ENCODE data around the gene SLC2A1. TPM values are rescaled to one million over a fixed set of nuclear protein-coding genes. Genes with fewer than 3 reads are reported as not detected.

SLC2A1 gene
- total and polyA plus RNA-seq, 9 of the 15 experiments (the other 6 are each of a cell fraction or from before 2014, with no cell fraction given), result 12.6 to 153 (median 48.0) TPM

DNA sequence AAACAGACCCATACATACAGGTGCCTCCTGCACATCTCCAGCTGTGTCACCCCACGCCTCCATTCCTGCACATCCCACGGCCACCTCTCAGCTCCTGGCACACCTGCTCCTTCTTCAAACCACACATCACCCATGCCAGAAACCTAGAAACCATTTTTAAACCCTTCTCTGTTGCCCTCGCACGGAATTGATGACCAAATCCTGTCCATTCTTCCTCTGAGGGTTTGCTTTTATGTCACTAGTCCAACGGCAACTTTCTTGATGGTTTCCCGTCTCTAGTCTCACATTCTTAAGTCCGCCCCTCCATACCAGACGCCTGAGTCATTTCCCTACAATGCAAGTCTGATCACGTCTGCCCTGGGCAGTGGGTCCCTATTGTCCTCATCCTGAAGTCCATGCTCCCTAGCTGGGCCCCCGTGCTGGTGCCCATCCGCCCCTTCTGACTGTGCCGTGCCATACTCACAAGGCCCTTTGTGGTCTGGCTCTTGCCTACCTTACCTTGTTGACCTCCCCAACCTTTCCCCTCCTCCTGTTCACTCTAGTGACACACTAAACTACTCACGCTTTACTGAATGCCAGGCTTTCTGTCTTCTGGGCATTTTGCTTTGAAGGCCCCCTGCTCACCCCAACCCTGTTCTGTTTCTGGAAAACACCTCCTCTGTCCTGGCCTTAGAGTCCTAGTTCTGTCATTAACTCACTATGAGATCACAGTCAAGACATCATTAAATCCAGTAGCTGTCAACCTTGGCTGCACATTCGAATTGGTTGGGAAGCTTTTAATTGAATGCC lies 17.6 kb downstream of the SLC2A1 start:
- Histone ChIP-seq H3K4me3 (no peak overlapping the region), H4K20me1 (replicated peaks; ENCODE audit: control insufficient read depth, insufficient read depth, low read length) (peaks cover 70% of the 10 kb centered on the region), H3K9me3 (replicated peaks; ENCODE audit: control insufficient read depth, insufficient read depth, low read depth, low read length) (no peaks in the 10 kb centered on the region), H3K27me3 (ENCODE audit: control insufficient read depth in 2 of 2, insufficient read depth in 2 of 2, low read length in 2 of 2) (no peaks in the 10 kb centered on the region), H3K9me1 (ENCODE audit: control insufficient read depth, insufficient read depth, low read length) (peaks cover 18% of the 10 kb centered on the region), H3K9ac (ENCODE audit: insufficient read depth in 1 of 2, low read depth in 2 of 2, low read length in 2 of 2) (peak overlapping the region; percentile 24 to 36; a peak in 3 of 4 replicates), H3K27ac (ENCODE audit: extremely low read depth, low read depth, low read length) (peak overlapping the region; percentile 56), H3K36me3 (ENCODE audit: control insufficient read depth, insufficient read depth, low read length) (peaks cover 88% of the 10 kb centered on the region), H3K79me2 (ENCODE audit: control insufficient read depth, insufficient read depth, low read length) (peaks cover 100% of the 10 kb centered on the region), H3K4me1 (replicated peaks in 1 of 2; ENCODE audit: control insufficient read depth in 2 of 2, insufficient read depth in 2 of 2, low read length in 2 of 2) (peaks cover 88 to 90% of the 10 kb centered on the region in 2 experiments), H2AFZ (ENCODE audit: low read depth, low read length) (no peak overlapping the region), H3K4me2 (ENCODE audit: insufficient read depth, low read length) (peak overlapping the region; percentile 40; the same call in 1 of the 2 replicates)
- no TSS peak for BruUV-seq (replicated peaks)
- DNase-seq (ENCODE audit: extremely low read depth in 1 of 4, low spot score in 3 of 4) (peak in 1 of 4 experiments; percentile 47), ATAC-seq (no peak), FAIRE-seq (no peak)
- WGBS (ENCODE audit: insufficient coverage, low coverage, missing lambda C conversion rate), result 68% methylated on average over 14 of the region's 14 CpGs
- intact Hi-C loops (cut with micrococcal nuclease) (no loop called here), in situ Hi-C loops (cut with MboI) (no loop called here)
- POLR2A ChIA-PET, result interaction anchor here (1.0 to 5.3 kb wide), 8 partner anchors 8 to 307 kb away, joined by 3 to 47 read pairs (median 4); no protein-coding TSS in a partner anchor
- CTCF ChIA-PET (ENCODE audit: low intra/inter-chr PET ratio), result no interaction called here
- TF ChIP-seq, protein P1, sequence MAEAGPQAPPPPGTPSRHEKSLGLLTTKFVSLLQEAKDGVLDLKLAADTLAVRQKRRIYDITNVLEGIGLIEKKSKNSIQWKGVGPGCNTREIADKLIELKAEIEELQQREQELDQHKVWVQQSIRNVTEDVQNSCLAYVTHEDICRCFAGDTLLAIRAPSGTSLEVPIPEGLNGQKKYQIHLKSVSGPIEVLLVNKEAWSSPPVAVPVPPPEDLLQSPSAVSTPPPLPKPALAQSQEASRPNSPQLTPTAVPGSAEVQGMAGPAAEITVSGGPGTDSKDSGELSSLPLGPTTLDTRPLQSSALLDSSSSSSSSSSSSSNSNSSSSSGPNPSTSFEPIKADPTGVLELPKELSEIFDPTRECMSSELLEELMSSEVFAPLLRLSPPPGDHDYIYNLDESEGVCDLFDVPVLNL (CRISPR knock-in tag; IDR thresholded peaks at IDR 0.05; ENCODE audit: low read depth), result no peak
- TF ChIP-seq TSHZ1 (CRISPR knock-in tag; IDR thresholded peaks at IDR 0.05) (no peak), ZC3H4 (CRISPR knock-in tag; IDR thresholded peaks at IDR 0.05; ENCODE audit: borderline replicate concordance) (no peak), ZFP30 (CRISPR knock-in tag; IDR thresholded peaks at IDR 0.05; ENCODE audit: borderline replicate concordance) (no peak), MEF2D (tag; conservative IDR thresholded peaks at IDR 0.05; ENCODE audit: low read depth) (no peak), PHF20 (IDR thresholded peaks at IDR 0.05; ENCODE audit: partially characterized antibody) (peak; percentile 16), TCF3 (CRISPR knock-in tag; IDR thresholded peaks at IDR 0.05) (no peak)
- TF ChIP-seq, protein P2, sequence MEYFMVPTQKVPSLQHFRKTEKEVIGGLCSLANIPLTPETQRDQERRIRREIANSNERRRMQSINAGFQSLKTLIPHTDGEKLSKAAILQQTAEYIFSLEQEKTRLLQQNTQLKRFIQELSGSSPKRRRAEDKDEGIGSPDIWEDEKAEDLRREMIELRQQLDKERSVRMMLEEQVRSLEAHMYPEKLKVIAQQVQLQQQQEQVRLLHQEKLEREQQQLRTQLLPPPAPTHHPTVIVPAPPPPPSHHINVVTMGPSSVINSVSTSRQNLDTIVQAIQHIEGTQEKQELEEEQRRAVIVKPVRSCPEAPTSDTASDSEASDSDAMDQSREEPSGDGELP (CRISPR knock-in tag; IDR thresholded peaks at IDR 0.05; ENCODE audit: borderline replicate concordance), result no peak
- TF ChIP-seq, protein P3, sequence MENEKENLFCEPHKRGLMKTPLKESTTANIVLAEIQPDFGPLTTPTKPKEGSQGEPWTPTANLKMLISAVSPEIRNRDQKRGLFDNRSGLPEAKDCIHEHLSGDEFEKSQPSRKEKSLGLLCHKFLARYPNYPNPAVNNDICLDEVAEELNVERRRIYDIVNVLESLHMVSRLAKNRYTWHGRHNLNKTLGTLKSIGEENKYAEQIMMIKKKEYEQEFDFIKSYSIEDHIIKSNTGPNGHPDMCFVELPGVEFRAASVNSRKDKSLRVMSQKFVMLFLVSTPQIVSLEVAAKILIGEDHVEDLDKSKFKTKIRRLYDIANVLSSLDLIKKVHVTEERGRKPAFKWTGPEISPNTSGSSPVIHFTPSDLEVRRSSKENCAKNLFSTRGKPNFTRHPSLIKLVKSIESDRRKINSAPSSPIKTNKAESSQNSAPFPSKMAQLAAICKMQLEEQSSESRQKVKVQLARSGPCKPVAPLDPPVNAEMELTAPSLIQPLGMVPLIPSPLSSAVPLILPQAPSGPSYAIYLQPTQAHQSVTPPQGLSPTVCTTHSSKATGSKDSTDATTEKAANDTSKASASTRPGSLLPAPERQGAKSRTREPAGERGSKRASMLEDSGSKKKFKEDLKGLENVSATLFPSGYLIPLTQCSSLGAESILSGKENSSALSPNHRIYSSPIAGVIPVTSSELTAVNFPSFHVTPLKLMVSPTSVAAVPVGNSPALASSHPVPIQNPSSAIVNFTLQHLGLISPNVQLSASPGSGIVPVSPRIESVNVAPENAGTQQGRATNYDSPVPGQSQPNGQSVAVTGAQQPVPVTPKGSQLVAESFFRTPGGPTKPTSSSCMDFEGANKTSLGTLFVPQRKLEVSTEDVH (IDR thresholded peaks at IDR 0.05; ENCODE audit: low read depth, partially characterized antibody), result no peak
